ENCODE data around the gene CREBRF.

GRCh38 chr5:173098787-173099186, 42.6 kb downstream of the CREBRF start:
- TF ChIP-seq CTCF (conservative IDR thresholded peaks at IDR 0.05 in 1 of 2, IDR thresholded peaks at IDR 0.05 in 1 of 2; ENCODE audit: extremely low read depth in 1 of 2, insufficient read depth in 1 of 2, low read depth in 1 of 2, low read length in 2 of 2): no peak
- TF ChIP-seq EZH2 (IDR thresholded peaks at IDR 0.05; ENCODE audit: borderline replicate concordance, low read length): no peak
